HG03565 (cell line): ENCODE results near the gene ZBED1.
"Not testable (repeated sequence)": the region's sequence is repeated elsewhere in the genome, so short reads cannot be mapped to it uniquely, and the experiment has no call there.

Source experiments
- ATAC-seq: cut with Tn5 transposase; IDR thresholded peaks from one replicate; pipeline ENCODE4 v1.9.1; 2021; ENCODE audit warnings: mild to moderate bottlenecking, moderate library complexity; ENCODE audit not compliant: unreplicated experiment

Gene ZBED1

DNA sequence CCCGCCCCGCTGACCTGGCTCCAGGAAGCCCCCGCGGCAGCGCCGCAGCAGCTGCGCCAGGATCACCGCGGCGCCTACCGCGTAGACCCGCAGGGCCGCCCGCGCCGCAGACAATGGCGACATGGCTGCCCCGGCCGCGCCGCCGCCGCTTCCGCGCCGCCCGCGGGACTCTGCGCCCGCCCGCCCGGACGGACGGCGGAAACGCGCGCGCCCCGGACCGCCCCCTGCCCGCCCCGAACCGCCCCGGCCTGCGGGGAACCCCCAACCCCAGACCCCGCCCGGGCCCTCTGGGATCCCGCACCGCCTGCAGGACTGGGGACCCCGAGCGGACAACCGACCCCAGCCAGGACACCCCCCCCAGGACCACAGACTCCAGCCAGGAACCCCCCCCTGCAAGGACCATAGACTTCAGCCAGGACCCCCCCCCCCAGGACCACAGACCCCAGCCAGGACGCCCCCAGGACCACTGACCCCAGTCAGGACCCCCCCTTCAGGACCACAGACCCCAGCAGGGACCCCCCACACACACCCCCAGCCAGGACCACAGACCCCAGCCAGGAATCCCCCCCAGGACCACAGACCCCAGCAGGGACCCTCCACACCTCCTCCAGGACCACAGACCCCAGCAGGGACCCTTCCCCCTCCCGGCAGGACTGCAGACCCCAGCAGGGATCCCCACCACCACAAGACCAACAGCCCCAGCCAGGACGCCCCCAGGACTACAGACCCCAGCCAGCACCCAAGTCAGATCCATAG lies at the start of gene ZBED1, which contains the start of gene DHRSX:
ZBED1 (minus strand) TSS at position 174 of the 756 bp plus-strand sequence. CDS start 10,257 bp downstream, outside the sequence.
DHRSX (minus strand) TSS at position 174 of the 756 bp plus-strand sequence; CDS start at position 123, 51 bp downstream.
- peak; percentile 29 for ATAC-seq

DNA sequence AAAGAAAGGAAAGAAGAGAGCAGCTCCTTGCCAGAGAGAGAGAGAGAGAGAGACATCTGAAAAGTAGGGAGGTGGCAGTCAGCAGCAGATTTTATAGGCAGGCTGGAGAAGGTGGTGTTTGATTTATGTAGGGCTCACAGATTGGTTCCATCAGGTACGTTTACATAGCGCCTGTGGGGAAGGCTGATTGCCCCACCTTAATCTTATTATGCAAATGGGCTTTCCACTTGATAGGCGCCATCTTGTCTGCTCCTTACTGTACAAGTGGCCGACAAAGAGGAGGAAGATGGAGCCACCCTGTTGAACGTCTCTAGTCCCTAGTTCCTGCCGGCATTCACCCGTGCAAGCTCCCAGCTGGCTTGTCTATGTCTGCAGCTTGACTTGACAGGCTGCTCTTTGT lies 49.1 kb upstream of the ZBED1 start:
- no peak for ATAC-seq

DNA sequence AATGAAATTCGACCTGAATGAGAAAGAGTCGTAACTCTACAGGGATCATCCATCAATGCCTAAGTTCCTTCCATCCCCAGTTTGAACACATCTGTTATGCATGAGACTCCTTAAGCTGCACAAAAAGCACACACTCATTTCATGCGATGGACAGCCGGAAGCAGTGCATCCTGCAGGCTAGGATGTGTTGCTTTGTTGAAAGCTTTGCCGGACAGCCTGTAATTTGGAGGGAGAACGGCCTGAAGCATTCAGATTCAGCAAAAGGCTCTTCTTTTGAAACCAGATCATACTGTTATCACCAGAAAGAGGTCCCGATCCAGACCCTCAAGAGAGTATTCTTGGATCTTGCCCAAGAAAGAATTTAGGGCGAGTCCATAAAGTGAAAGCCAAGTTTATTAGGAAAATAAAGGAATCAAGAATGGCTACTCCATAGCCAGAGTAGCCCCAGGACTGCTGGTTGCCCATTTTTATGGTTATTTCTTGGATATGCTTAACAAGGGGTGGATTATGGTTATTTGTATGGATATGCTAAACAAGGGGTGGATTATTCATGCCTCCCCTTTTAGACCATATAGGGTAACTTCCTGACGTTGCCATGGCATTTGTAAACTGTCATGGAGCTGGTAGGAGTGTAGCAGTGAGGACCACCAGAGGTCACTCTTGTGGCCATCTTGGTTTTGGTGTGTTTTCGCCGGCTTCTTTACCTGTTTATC lies 48.1 kb upstream of the ZBED1 start:
- no peak for ATAC-seq

DNA sequence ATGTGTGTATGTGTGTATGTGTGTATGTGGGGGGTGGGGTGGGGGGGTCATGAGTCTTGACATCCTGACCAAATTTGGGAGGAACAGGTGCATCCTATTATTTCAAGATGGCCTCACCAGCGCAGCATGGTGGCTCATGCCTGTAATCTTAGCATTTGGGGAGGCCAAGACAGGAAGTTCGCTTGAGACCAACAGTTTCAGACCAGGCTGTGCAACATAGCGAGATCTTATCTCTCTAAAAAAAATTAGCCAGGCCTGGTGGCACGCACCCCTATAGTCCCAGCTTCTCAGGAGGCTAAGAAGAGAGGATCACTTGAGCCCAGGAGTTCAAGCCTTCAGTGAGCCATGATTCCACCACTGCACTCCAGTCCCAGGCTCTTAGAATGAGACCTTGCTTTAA lies 47.0 kb upstream of the ZBED1 start:
- ATAC-seq: no peak

DNA sequence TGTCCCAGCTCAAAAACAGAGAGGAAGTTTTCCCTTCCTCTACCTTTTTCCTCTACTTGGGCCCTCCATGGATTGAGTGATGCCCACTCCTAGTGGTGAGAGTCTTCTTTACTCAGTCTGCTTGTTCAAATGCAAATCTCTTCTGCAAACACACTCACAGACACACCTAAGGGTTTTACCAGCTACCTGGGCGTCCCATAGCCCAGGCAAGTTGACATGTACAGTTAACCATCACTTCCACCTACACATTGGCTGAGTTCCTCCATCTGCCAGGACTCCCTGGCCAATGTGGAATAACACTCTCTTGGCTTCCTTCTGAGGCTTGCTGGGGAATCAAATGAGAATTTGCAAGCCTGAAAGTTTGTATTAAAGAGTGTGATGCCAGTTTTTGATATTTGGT lies 45.7 kb upstream of the ZBED1 start:
- ATAC-seq: no peak

- ATAC-seq: no peak
These were observed 44.4 kb upstream of the ZBED1 start for GRCh38 chrX:2545144-2545543.

GRCh38 chrX:2542826-2543521 lies 42.2 kb upstream of the ZBED1 start:
- ATAC-seq: no peak

DNA sequence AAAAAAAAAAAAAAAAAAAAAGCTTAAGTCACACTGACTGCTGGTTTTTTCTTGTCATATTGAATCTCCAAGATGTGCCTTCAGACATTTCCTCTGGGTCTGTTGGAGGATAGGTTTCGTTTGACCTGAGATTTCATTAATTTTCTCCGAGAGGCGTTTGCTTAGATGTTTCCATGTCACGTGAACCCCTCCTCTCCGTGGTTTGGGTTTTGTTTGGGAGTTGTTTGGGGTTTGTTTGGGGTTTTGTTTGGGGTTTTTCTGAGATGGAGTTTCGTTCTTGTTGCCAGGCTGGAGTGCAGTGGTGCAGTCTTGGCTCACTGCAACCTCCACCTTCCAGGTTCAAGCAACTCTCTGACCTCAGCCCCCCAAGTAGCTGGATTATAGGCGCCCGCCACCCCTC lies 40.8 kb upstream of the ZBED1 start:
- ATAC-seq: no peak

- no peak for ATAC-seq
These were observed 39.7 kb upstream of the ZBED1 start for GRCh38 chrX:2540426-2540947.

GRCh38 chrX:2539586-2539985 lies 38.8 kb upstream of the ZBED1 start:
- ATAC-seq: no peak

DNA sequence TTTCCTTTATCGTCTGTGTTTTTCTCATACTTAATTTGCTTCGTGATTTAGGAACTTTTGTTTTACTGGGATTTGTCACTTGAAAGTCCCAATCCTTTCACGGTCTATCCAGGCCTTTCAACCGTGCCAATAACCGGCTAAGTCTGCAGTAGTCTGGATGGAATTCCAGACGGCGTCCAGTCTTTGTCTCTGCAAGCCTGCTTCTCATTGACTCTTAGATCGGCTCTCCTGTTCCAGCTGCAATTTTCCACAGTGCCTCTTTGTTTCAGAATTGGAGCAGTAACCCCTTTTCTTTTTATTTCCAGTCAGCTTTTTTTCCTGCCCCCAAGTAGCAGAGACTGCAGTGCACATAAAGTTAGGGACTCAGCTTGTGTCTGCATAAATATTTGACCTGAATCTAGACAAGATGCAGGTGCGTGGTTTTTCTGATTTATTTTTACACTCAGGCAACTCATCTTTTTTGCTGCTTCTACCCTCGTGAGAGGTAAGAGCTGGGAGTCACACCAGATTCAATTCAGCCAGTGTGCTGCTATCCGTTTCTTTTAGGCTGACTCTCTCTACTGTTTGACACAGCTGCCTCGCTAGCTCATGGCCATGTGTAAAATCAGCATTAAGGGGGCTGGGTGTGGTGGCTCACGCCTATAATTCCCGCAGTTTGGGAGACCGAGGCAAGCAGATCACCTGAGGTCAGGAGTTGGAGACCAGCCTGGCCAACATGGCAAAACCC lies 37.4 kb upstream of the ZBED1 start:
- no peak for ATAC-seq

- no peak for ATAC-seq
These were observed 36.2 kb upstream of the ZBED1 start for GRCh38 chrX:2536974-2537373.

- no peak for ATAC-seq
These were observed 35.4 kb upstream of the ZBED1 start for GRCh38 chrX:2536141-2536540.

GRCh38 chrX:2534261-2535021 lies 33.7 kb upstream of the ZBED1 start:
- not testable (repeated sequence) for ATAC-seq

DNA sequence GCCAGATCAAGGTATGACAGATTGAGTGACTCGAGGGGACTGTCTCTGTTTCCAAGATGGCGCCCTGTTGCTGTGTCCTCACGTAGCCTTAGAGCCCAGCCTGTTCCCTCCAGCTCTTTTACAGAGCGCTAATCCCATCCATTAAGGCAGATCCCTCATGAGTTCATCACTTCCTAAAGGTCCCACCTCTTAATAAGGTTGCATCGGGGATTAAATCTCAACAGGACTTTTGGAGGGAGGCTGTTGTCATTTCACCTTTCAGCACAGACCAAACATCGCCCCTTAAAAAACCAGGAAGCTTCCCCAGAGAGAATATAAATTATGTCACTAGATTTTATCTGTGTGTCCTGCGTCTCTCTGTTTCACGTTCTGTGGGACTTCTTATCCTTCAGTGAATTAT lies 32.6 kb upstream of the ZBED1 start:
- ATAC-seq: no peak

DNA sequence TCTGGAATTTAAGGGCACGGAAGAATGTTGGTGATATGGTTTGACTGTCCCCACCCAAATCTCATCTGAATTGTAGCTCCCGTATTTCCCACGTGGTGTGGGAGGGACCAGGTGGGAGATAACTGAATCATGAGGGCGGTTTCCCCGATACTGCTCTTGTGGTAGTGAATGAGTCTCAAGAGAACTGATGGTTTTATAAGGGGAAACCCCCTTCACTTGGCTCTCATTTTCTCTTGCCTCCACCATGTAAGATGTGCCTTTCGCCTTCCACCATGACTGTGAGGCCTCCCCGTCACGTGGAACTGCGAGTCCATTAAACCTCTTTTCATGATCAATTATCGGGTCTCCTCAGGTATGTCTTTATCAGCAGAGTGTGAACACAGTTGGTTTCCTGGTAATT lies 25.6 kb upstream of the ZBED1 start:
- ATAC-seq: no peak

DNA sequence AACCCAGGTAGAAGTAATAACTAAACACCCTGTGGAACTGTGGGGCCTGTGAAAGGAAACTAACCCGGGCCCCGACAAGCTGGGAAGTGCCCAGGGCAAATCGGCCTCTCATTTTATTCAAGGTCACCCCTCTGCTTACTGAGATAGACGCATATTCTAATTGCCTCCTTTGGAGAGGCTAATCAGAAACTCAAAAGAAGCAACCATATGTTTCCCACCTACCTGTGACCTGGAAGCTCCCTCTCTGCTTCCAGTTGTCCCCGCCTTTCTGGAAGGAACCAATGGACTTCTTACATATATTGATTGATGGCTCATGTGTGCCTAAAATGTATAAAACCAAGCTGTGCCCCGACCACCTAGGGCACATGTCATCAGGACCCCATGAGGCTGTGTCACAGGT lies 23.1 kb upstream of the ZBED1 start:
- ATAC-seq: no peak

GRCh38 chrX:2521927-2522386 lies 21.2 kb upstream of the ZBED1 start:
- ATAC-seq: peak; percentile 23

- ATAC-seq: peak; percentile 58
These were observed 20.5 kb upstream of the ZBED1 start for GRCh38 chrX:2521092-2521926.
